Measurements from ENCODE around the gene GRAMD1C.
"Not testable (repeated sequence)": the region's sequence is repeated elsewhere in the genome, so short reads cannot be mapped to it uniquely, and the experiment has no call there.

GRAMD1C gene

GRCh38 chr3:113838631-113839209 lies at the start of gene GRAMD1C:
Gene GRAMD1C (plus strand): TSS chr3:113838788. CDS start chr3:113838910, 122 bp downstream.
- DNase-seq, result peak; percentile 88

GRCh38 chr3:113791381-113791780 lies 47.2 kb upstream of the GRAMD1C start:
- DNase-seq, result no peak

GRCh38 chr3:113794526-113794925 lies 44.1 kb upstream of the GRAMD1C start:
- DNase-seq, result no peak

GRCh38 chr3:113795693-113796092 lies 42.9 kb upstream of the GRAMD1C start:
- DNase-seq, result no peak

GRCh38 chr3:113802795-113803455 lies 35.7 kb upstream of the GRAMD1C start:
- DNase-seq, result no peak

GRCh38 chr3:113804661-113805060 lies 33.9 kb upstream of the GRAMD1C start:
- DNase-seq, result no peak

- DNase-seq, result no peak
Measured at GRCh38 chr3:113805249-113805648, 33.3 kb upstream of the GRAMD1C start.

GRCh38 chr3:113812854-113813253 lies 25.7 kb upstream of the GRAMD1C start:
- DNase-seq, result no peak

- no peak for DNase-seq
Measured at GRCh38 chr3:113819866-113820265, 18.7 kb upstream of the GRAMD1C start.

GRCh38 chr3:113825090-113825489 lies 13.5 kb upstream of the GRAMD1C start:
- no peak for DNase-seq

GRCh38 chr3:113828600-113828999 lies 10.0 kb upstream of the GRAMD1C start:
- no peak for DNase-seq

- no peak for DNase-seq
Measured at GRCh38 chr3:113829576-113830354, 8.8 kb upstream of the GRAMD1C start.

- no peak for DNase-seq
Measured at GRCh38 chr3:113831103-113831355, 7.6 kb upstream of the GRAMD1C start.

- no peak for DNase-seq
Measured at GRCh38 chr3:113832477-113833164, 6.0 kb upstream of the GRAMD1C start.

- DNase-seq, result no peak
Measured at GRCh38 chr3:113834983-113835382, 3.6 kb upstream of the GRAMD1C start.

GRCh38 chr3:113839551-113839950 lies 963 bp downstream of the GRAMD1C start:
- DNase-seq, result no peak

GRCh38 chr3:113844622-113845222 lies 6.1 kb downstream of the GRAMD1C start:
- peak; percentile 43 for DNase-seq

GRCh38 chr3:113847247-113847646 lies 8.7 kb downstream of the GRAMD1C start:
- DNase-seq, result no peak

GRCh38 chr3:113847664-113848461 lies 9.3 kb downstream of the GRAMD1C start:
- no peak for DNase-seq

- not testable (repeated sequence) for DNase-seq
Measured at GRCh38 chr3:113849071-113849470, 10.5 kb downstream of the GRAMD1C start.

- DNase-seq, result not testable (repeated sequence)
Measured at GRCh38 chr3:113849841-113850240, 11.3 kb downstream of the GRAMD1C start.

- not testable (repeated sequence) for DNase-seq
Measured at GRCh38 chr3:113850391-113850790, 11.8 kb downstream of the GRAMD1C start.

All from CD4-positive, alpha-beta T cell treated with Interleukin-21 for 1 hour (primary cell).